ENCODE results near the gene B9D2.

GRCh38 chr19:41399091-41399490, 35.1 kb upstream of the B9D2 start:
- TF ChIP-seq CTCF (IDR thresholded peaks at IDR 0.05 in 8 of 11, conservative IDR thresholded peaks at IDR 0.05 in 3 of 11) (no peak), POLR2AphosphoS5 (IDR thresholded peaks at IDR 0.05) (no peak)

Measured in spleen (tissue), 7 donors.